H9 (cell line): Measurements from ENCODE around the gene DPP6. TPM values are rescaled to one million over a fixed set of nuclear protein-coding genes. Genes with fewer than 3 reads are reported as not detected.
"Not testable (repeated sequence)": the region's sequence is repeated elsewhere in the genome, so short reads cannot be mapped to it uniquely, and the experiment has no call there.

ENCODE experiments used
- DNase-seq: peaks from one replicate; pipeline ENCODE4 v3.0.0-alpha.2; 2017
- H2AFZ ChIP-seq: one replicate; pipeline ENCODE4 v1.6.1; 2013; ENCODE audit warnings: mild to moderate bottlenecking, low read length, control low read depth, moderate library complexity
- H2AK5ac ChIP-seq: 2 replicates; pipeline ENCODE4 v1.6.1; 2013; ENCODE audit warnings: low read length, control low read depth, mixed read lengths; ENCODE audit not compliant: insufficient read length
- H2BK120ac ChIP-seq: one replicate; pipeline ENCODE4 v1.6.1; 2013; ENCODE audit warnings: low read depth, mild to moderate bottlenecking, low read length, control low read depth, inconsistent platforms; ENCODE audit not compliant: poor library complexity, severe bottlenecking
- H2BK12ac ChIP-seq: 2 replicates; pipeline ENCODE4 v1.6.1; 2013; ENCODE audit warnings: low read length, control low read depth, mixed read lengths, low read depth; ENCODE audit not compliant: insufficient read length
- H2BK15ac ChIP-seq: 2 replicates; pipeline ENCODE4 v1.6.1; 2013; ENCODE audit warnings: low read depth, low read length, control low read depth
- H2BK20ac ChIP-seq: one replicate; pipeline ENCODE4 v1.6.1; 2013; ENCODE audit warnings: low read depth, mild to moderate bottlenecking, low read length, control low read depth, inconsistent platforms; ENCODE audit not compliant: poor library complexity, severe bottlenecking
- H2BK5ac ChIP-seq: 2 replicates; pipeline ENCODE4 v1.6.1; 2013; ENCODE audit warnings: low read length, control low read depth, mixed read lengths; ENCODE audit not compliant: insufficient read length
- H3K14ac ChIP-seq: 2 replicates; pipeline ENCODE4 v1.6.1; 2013; ENCODE audit warnings: low read length, control low read depth; ENCODE audit not compliant: insufficient read depth
- H3K18ac ChIP-seq: 2 replicates; pipeline ENCODE4 v1.6.1; 2013; ENCODE audit warnings: low read depth, mild to moderate bottlenecking, mixed read lengths, low read length, control low read depth; ENCODE audit not compliant: insufficient read length
- H3K23ac ChIP-seq: 2 replicates; pipeline ENCODE4 v1.6.1; 2013; ENCODE audit warnings: low read length, control low read depth, mixed read lengths, low read depth; ENCODE audit not compliant: insufficient read length
- H3K23me2 ChIP-seq: 2 replicates; pipeline ENCODE4 v1.6.1; 2013; ENCODE audit warnings: low read depth, mild to moderate bottlenecking, mixed read lengths, low read length, control low read depth; ENCODE audit not compliant: insufficient read length, poor library complexity, severe bottlenecking
- H3K27ac ChIP-seq: 2 replicates; pipeline ENCODE4 v1.5.1; 2013; ENCODE audit warnings: low read length, control low read depth, mixed read lengths, low read depth; ENCODE audit not compliant: insufficient read length
- H3K27me3 ChIP-seq: 2 replicates; pipeline ENCODE4 v1.6.1; 2013; ENCODE audit warnings: low read length, control low read depth, inconsistent platforms; ENCODE audit not compliant: insufficient read depth
- H3K4ac ChIP-seq: 2 replicates; pipeline ENCODE4 v1.6.1; 2013; ENCODE audit warnings: low read depth, mild to moderate bottlenecking, control low read depth, inconsistent platforms, low read length, moderate library complexity
- H3K4me1 ChIP-seq: 2 replicates; pipeline ENCODE4 v1.6.1; 2013; ENCODE audit warnings: low read length, control low read depth, inconsistent platforms; ENCODE audit not compliant: insufficient read depth
- H3K4me2 ChIP-seq: 2 replicates; pipeline ENCODE4 v1.6.1; 2013; ENCODE audit warnings: low read length, control low read depth, mixed read lengths; ENCODE audit not compliant: insufficient read length, insufficient read depth
- H3K56ac ChIP-seq: 2 replicates; pipeline ENCODE4 v1.6.1; 2013; ENCODE audit warnings: low read depth, mild to moderate bottlenecking, mixed read lengths, low read length, control low read depth; ENCODE audit not compliant: insufficient read length
- H3K79me1 ChIP-seq: 2 replicates; pipeline ENCODE4 v1.6.1; 2013; ENCODE audit warnings: low read depth, mild to moderate bottlenecking, moderate library complexity, low read length, control low read depth, inconsistent platforms; ENCODE audit not compliant: insufficient read depth, poor library complexity, severe bottlenecking
- H3K79me2 ChIP-seq: 2 replicates; pipeline ENCODE4 v1.6.1; 2013; ENCODE audit warnings: low read length, control low read depth, inconsistent platforms; ENCODE audit not compliant: insufficient read depth
- H3K9ac ChIP-seq: 2 replicates; pipeline ENCODE4 v1.6.1; 2013; ENCODE audit warnings: low read length, control low read depth, mixed read lengths; ENCODE audit not compliant: insufficient read length; ENCODE audit errors: extremely low read depth
- H3K9me3 ChIP-seq: one replicate; pipeline ENCODE4 v1.6.1; 2013; ENCODE audit warnings: low read depth, low read length, inconsistent platforms; ENCODE audit not compliant: control insufficient read depth
- H3T11ph ChIP-seq: one replicate; pipeline ENCODE4 v1.6.1; 2013; ENCODE audit warnings: mild to moderate bottlenecking, low read length, control low read depth, inconsistent platforms
- H4K20me1 ChIP-seq: one replicate; pipeline ENCODE4 v1.6.1; 2013; ENCODE audit not compliant: control insufficient read depth, insufficient read length, insufficient read depth
- H4K5ac ChIP-seq: 2 replicates; pipeline ENCODE4 v1.6.1; 2013; ENCODE audit warnings: low read depth, mild to moderate bottlenecking, mixed read lengths, low read length, control low read depth; ENCODE audit not compliant: insufficient read length
- H4K8ac ChIP-seq: replicated peaks from 2 replicates; pipeline ENCODE4 v1.6.1; 2013; ENCODE audit warnings: low read length, control low read depth, mixed read lengths, low read depth; ENCODE audit not compliant: insufficient read length
- H4K91ac ChIP-seq: 2 replicates; pipeline ENCODE4 v1.6.1; 2013; ENCODE audit warnings: low read depth, mild to moderate bottlenecking, moderate library complexity, mixed read lengths, low read length, control low read depth; ENCODE audit not compliant: insufficient read length
- H3K27ac Mint-ChIP-seq, 3 experiments: 2 replicates in 2 of 3; 3 replicates in 1 of 3; pipeline ENCODE4 v1.8.0; 2020 to 2021; ENCODE audit warnings: mixed read lengths in 3 of 3, mild to moderate bottlenecking in 1 of 3, moderate library complexity in 1 of 3
- H3K27me3 Mint-ChIP-seq: 2 replicates; pipeline ENCODE4 v1.8.0; 2021; ENCODE audit warnings: low read depth, mild to moderate bottlenecking, moderate library complexity, mixed read lengths
- H3K36me3 Mint-ChIP-seq, 3 experiments: 2 replicates in 2 of 3; 3 replicates in 1 of 3; pipeline ENCODE4 v1.8.0; 2020 to 2021; ENCODE audit warnings: low read depth in 3 of 3, mixed read lengths in 3 of 3; ENCODE audit not compliant: insufficient read depth in 1 of 3
- H3K4me1 Mint-ChIP-seq, 2 experiments: 2 replicates each; pipeline ENCODE4 v1.8.0; 2020; ENCODE audit warnings: mixed read lengths in 2 of 2
- H3K4me3 Mint-ChIP-seq, 2 experiments: 2 replicates in 1 of 2; 3 replicates in 1 of 2; pipeline ENCODE4 v1.8.0; 2020 to 2021; ENCODE audit warnings: mild to moderate bottlenecking in 2 of 2, mixed read lengths in 2 of 2, moderate library complexity in 1 of 2
- H3K9me3 Mint-ChIP-seq, 2 experiments: 2 replicates in 1 of 2; 3 replicates in 1 of 2; pipeline ENCODE4 v1.8.0; 2020; ENCODE audit warnings: mild to moderate bottlenecking in 2 of 2, mixed read lengths in 2 of 2, moderate library complexity in 1 of 2
- WGBS: extraction: QIAGEN DNeasy Blood & Tissue Kit; methylation state at CpG from one replicate; pipeline ENCODE4 v1.1.7; 2013; ENCODE audit warnings: missing lambda C conversion rate, low lambda C conversion rate, mixed read lengths; ENCODE audit not compliant: insufficient read length; ENCODE audit errors: extremely low coverage; 5-methylcytosine and 5-hydroxymethylcytosine counted together
- total RNA-seq: library from RNA; stranded (reverse); gene quantifications from 2 replicates; pipeline ENCODE4 v1.2.1, GENCODE V29; 2021

DPP6 gene
- total RNA-seq, 1 experiment from 2014 or later, result 4.5 TPM

GRCh38 chr7:154078523-154078922, 26.3 kb downstream of the DPP6 start:
- H3K56ac ChIP-seq, H3K79me1 ChIP-seq, H3K27ac ChIP-seq, H3K4me1 Mint-ChIP-seq, H3K18ac ChIP-seq, H2AFZ ChIP-seq, DNase-seq, H4K20me1 ChIP-seq, H2AK5ac ChIP-seq, H2BK15ac ChIP-seq, H3K4me2 ChIP-seq, H3K4me3 Mint-ChIP-seq, H3K36me3 Mint-ChIP-seq, H3K27me3 ChIP-seq, H3K14ac ChIP-seq, H3K9me3 Mint-ChIP-seq, H2BK12ac ChIP-seq, H4K5ac ChIP-seq, H4K91ac ChIP-seq, H3K27ac Mint-ChIP-seq, H2BK120ac ChIP-seq, H3K9me3 ChIP-seq, H3K23me2 ChIP-seq, H3K27me3 Mint-ChIP-seq, H3K79me2 ChIP-seq, H4K8ac ChIP-seq, H2BK20ac ChIP-seq, H3K9ac ChIP-seq, H3T11ph ChIP-seq, H2BK5ac ChIP-seq, H3K23ac ChIP-seq, H3K4ac ChIP-seq, H3K4me1 ChIP-seq: not testable (repeated sequence)
- no CpG with 5 or more reads among the region's 2 CpGs for WGBS

DNA sequence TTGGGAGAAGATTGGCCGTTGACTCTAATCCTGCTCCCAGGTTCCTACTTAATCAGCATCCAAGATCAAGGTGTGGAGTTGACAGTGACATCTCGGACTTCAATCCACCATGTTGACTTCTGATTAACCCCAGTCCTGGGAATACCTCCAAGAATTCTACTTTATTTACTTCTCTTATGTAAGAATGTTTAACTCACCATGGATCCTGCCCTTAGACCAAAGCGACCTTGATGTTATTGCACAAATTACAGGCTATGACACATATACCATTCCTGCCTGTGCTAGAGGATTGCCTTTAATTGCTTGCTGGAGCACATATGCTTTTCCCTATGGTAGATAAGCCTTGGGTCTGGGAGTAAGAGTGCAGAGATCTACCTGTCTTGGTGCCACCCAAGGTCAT, 28.1 kb downstream of the DPP6 start:
- not testable (repeated sequence) for H4K8ac ChIP-seq, H3K27me3 ChIP-seq, H3K36me3 Mint-ChIP-seq, H2BK5ac ChIP-seq, H3K79me2 ChIP-seq, H4K20me1 ChIP-seq, H3K56ac ChIP-seq, H3K23ac ChIP-seq, H3K27me3 Mint-ChIP-seq, H3K9me3 Mint-ChIP-seq, H4K5ac ChIP-seq, H2BK15ac ChIP-seq, H3K4me1 Mint-ChIP-seq, H2BK12ac ChIP-seq, H3K14ac ChIP-seq, H3K79me1 ChIP-seq, H3K9me3 ChIP-seq, H4K91ac ChIP-seq, H2AFZ ChIP-seq, H3K4ac ChIP-seq, H3K4me1 ChIP-seq, H3K23me2 ChIP-seq, H2AK5ac ChIP-seq, H3K18ac ChIP-seq, DNase-seq, H3T11ph ChIP-seq, H3K4me2 ChIP-seq, H3K27ac Mint-ChIP-seq, H3K4me3 Mint-ChIP-seq, H2BK20ac ChIP-seq, H3K9ac ChIP-seq, H3K27ac ChIP-seq, H2BK120ac ChIP-seq
- WGBS, result no CpG with 5 or more reads among the region's 3 CpGs
